Colonic mucosa (tissue), 4 donors: ENCODE measurements around the gene VDAC1. TPM values are rescaled to one million over a fixed set of nuclear protein-coding genes. Genes with fewer than 3 reads are reported as not detected.

Experiments used
- DNase-seq: peaks from one replicate; pipeline ENCODE4 v3.0.0-alpha.2; 2020
- H3K27ac ChIP-seq: fragments of 200-600 bp; one replicate; pipeline ENCODE4 v1.8.0; 2021
- H3K27me3 ChIP-seq: fragments of 200-600 bp; one replicate; pipeline ENCODE4 v1.8.0; 2021
- H3K36me3 ChIP-seq: fragments of 200-600 bp; one replicate; pipeline ENCODE4 v1.8.0; 2021
- H3K4me1 ChIP-seq: fragments of 200-600 bp; one replicate; pipeline ENCODE4 v1.8.0; 2021; ENCODE audit warnings: mild to moderate bottlenecking
- H3K4me3 ChIP-seq: fragments of 200-600 bp; one replicate; pipeline ENCODE4 v1.8.0; 2021
- H3K9ac ChIP-seq, 2 donors: one replicate each; pipeline ENCODE4 v1.7.0; 2013; ENCODE audit warnings: control low read depth in 2 of 2, low read depth in 2 of 2, low read length in 2 of 2
- H3K9me3 ChIP-seq: fragments of 200-600 bp; one replicate; pipeline ENCODE4 v1.8.0; 2021
- intact Hi-C: fragments of 100-400 bp; cut with DNase I; formaldehyde crosslinking; loops from one replicate; pipeline ENCODE4 v1.14.1; 2022
- total RNA-seq, 2 donors: library from RNA; stranded (reverse); fragmentation: NEBNext Ultra II Directional in 1 of 2; extraction: Animal tissue kit (Norgen Biotek cat#: 25700) in 1 of 2; gene quantifications; one replicate each; pipeline ENCODE4 v1.2.1, GENCODE V29; 2021
- TF ChIP-seq, protein P1 (sequence below): fragments of 200-600 bp; IDR thresholded peaks from one replicate; pipeline ENCODE4 v1.8.0; 2022; ENCODE audit warnings: antibody characterized with exemption, mild to moderate bottlenecking
- donor health status: healthy.
- donor health status: DM: no; HTN: no; CAD: no.
- donor health status: DM: no; HTN: no; CAD: no.

VDAC1 gene
- total RNA-seq, 2 donors from 2014 or later: 297 to 306 TPM

DNA sequence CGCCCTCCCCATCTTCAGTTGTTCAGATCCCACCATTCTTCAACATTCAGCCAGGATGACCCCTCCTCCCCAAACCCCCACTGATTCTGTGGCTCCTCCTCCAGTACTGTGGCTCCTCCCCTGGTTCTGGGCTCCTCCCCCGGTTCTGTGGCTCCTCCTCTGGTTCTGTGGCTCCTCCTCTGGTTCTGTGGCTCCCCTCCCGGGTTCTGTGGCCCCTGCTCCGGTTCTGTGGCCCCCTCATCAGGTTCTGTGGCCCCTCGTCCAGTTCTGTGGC is 69.2 kb downstream of the VDAC1 start:
- H3K4me1 ChIP-seq: no peaks in the 10 kb centered on the region
- no peaks in the 10 kb centered on the region for H3K36me3 ChIP-seq
- TF ChIP-seq, protein P1, sequence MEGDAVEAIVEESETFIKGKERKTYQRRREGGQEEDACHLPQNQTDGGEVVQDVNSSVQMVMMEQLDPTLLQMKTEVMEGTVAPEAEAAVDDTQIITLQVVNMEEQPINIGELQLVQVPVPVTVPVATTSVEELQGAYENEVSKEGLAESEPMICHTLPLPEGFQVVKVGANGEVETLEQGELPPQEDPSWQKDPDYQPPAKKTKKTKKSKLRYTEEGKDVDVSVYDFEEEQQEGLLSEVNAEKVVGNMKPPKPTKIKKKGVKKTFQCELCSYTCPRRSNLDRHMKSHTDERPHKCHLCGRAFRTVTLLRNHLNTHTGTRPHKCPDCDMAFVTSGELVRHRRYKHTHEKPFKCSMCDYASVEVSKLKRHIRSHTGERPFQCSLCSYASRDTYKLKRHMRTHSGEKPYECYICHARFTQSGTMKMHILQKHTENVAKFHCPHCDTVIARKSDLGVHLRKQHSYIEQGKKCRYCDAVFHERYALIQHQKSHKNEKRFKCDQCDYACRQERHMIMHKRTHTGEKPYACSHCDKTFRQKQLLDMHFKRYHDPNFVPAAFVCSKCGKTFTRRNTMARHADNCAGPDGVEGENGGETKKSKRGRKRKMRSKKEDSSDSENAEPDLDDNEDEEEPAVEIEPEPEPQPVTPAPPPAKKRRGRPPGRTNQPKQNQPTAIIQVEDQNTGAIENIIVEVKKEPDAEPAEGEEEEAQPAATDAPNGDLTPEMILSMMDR: no peak
- intact Hi-C loops: no loop called here
- H3K27me3 ChIP-seq: no peaks in the 10 kb centered on the region
- no peak overlapping the region for H3K9ac ChIP-seq
- H3K9me3 ChIP-seq: no peaks in the 10 kb centered on the region
- H3K4me3 ChIP-seq: no peak overlapping the region
- DNase-seq: no peak
- H3K27ac ChIP-seq: no peak overlapping the region

DNA sequence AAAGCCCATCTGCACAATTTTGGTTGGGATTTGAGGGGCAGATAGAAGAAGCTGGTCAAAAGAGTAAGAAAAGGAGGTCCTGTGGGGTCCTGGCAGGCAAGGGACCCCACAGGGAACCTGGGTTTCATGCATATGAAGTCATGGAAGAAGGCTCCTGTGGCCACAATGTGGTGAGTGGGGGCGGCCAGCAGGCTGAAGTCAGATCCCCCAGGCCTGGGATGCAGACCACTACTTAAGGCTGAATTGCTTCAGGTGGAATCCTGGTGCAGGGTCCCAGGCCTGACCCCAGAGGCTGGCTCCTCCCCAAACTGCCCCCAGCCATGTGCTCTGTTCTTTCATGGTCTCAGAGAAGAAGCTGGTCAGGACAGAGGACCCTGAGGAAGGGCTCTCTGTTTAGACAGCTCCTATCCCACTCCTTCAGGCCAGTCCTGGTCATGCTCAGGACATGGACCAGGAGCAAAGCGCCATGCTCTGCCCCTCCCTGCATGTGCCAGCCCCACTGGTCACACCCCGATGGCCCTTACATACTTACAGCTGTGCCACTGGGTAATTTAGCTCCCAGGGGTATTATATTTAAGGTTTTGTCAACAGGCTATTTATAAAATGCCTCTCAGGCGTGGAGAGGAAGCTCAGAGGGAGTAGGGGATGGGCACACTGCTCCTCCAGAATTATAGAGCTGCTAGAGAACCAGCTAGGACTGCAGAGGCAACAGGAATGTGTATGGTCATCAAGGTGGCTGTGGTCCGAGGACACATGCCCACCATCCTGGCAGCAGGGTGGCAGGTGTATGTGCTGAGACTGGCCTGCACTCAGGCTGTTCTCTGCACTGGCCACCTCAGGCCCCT is 69.7 kb downstream of the VDAC1 start:
- TF ChIP-seq, protein P1: no peak
- no peak overlapping the region for H3K27ac ChIP-seq
- no peak for DNase-seq

DNA sequence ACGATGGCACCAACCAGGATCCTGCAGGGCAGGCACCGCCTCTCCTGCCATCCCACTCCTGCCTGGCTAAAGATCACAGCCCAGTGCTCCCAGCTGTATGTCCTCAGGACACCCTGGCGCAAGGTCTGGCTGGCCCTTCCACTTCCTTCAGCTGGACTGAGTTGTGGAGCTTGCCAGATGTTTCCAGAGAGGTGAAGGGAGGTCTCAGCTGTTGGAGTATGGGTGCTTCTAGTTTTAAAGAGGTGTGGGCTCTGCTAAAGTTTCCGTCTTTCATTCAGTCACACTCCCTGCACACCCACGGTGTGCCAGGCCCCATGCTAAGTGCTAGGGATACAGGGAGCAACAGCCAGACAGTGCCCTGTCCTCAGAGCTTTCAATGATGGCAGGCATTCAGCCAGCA is 70.5 kb downstream of the VDAC1 start:
- Histone ChIP-seq H3K9me3 (no peaks in the 10 kb centered on the region), H3K27ac (no peak overlapping the region), H3K9ac (no peak overlapping the region), H3K4me3 (no peak overlapping the region), H3K4me1 (no peaks in the 10 kb centered on the region), H3K36me3 (no peaks in the 10 kb centered on the region), H3K27me3 (no peaks in the 10 kb centered on the region)
- intact Hi-C loops: no loop called here
- DNase-seq: no peak
- TF ChIP-seq, protein P1: no peak

More for the DNA sequence above, 69.7 kb downstream of the VDAC1 start:
- no peaks in the 10 kb centered on the region for H3K36me3 ChIP-seq
- H3K9ac ChIP-seq: no peak overlapping the region
- intact Hi-C loops: no loop called here
- no peaks in the 10 kb centered on the region for H3K4me1 ChIP-seq
- no peaks in the 10 kb centered on the region for H3K27me3 ChIP-seq
- H3K9me3 ChIP-seq: no peaks in the 10 kb centered on the region
- H3K4me3 ChIP-seq: no peak overlapping the region

DNA sequence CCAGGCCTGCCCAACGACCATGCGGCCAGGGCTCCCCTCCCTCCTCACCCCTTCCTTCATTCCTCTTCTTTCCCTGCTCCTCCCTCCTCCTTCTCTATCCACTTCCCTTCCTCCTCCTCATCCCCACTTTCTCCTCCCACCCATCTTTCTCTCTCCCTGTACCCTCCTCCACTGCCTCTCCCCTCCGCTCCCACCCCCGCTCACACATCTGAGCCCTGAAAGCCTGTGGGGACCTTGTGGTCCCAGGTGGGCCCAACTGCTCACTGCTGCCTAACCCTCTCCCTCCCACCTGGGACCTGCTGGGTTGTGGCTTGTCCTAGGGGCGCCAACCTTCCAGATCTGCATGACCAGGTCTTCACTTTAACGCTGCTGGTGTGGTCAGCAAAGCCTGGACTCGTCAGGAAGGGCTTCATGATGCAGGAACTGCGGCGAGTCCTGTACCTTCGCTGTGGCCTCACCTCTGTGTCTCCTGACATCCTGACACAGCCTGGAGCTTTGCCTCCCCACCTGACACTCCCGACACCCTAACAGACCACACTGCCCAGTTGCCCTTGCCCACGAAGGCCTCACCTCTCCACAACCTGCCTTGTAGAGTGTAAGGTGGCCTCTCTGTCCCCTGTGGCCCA is 71.0 kb downstream of the VDAC1 start:
- H3K27ac ChIP-seq: no peak overlapping the region
- intact Hi-C loops: no loop called here
- no peak for DNase-seq

GRCh38 chr5:133933169-133933509 is 71.6 kb downstream of the VDAC1 start:
- Histone ChIP-seq H3K9ac (no peak overlapping the region), H3K27me3 (no peaks in the 10 kb centered on the region), H3K4me3 (no peak overlapping the region), H3K9me3 (no peaks in the 10 kb centered on the region), H3K27ac (no peak overlapping the region), H3K36me3 (no peaks in the 10 kb centered on the region), H3K4me1 (no peaks in the 10 kb centered on the region)
- intact Hi-C loops: no loop called here
- no peak for DNase-seq
- TF ChIP-seq, protein P1: no peak

More for the DNA sequence above, 71.0 kb downstream of the VDAC1 start:
- H3K9me3 ChIP-seq: no peaks in the 10 kb centered on the region
- no peak overlapping the region for H3K4me3 ChIP-seq
- no peaks in the 10 kb centered on the region for H3K36me3 ChIP-seq
- TF ChIP-seq, protein P1: no peak
- no peaks in the 10 kb centered on the region for H3K4me1 ChIP-seq
- no peak overlapping the region for H3K9ac ChIP-seq
- H3K27me3 ChIP-seq: no peaks in the 10 kb centered on the region
